Airway epithelial cell (primary cell): ENCODE data around the gene ENTPD1. TPM values are rescaled to one million over a fixed set of nuclear protein-coding genes. Genes with fewer than 3 reads are reported as not detected.

Experiments used
- total RNA-seq: library from RNA; depleted of rRNA; stranded (reverse); fragments of >200 nt; gene quantifications from 2 replicates; pipeline ENCODE4 v1.2.3, GENCODE V29; 2015

ENTPD1 gene, protein sequence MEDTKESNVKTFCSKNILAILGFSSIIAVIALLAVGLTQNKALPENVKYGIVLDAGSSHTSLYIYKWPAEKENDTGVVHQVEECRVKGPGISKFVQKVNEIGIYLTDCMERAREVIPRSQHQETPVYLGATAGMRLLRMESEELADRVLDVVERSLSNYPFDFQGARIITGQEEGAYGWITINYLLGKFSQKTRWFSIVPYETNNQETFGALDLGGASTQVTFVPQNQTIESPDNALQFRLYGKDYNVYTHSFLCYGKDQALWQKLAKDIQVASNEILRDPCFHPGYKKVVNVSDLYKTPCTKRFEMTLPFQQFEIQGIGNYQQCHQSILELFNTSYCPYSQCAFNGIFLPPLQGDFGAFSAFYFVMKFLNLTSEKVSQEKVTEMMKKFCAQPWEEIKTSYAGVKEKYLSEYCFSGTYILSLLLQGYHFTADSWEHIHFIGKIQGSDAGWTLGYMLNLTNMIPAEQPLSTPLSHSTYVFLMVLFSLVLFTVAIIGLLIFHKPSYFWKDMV
- not detected in 2 replicates for total RNA-seq

DNA sequence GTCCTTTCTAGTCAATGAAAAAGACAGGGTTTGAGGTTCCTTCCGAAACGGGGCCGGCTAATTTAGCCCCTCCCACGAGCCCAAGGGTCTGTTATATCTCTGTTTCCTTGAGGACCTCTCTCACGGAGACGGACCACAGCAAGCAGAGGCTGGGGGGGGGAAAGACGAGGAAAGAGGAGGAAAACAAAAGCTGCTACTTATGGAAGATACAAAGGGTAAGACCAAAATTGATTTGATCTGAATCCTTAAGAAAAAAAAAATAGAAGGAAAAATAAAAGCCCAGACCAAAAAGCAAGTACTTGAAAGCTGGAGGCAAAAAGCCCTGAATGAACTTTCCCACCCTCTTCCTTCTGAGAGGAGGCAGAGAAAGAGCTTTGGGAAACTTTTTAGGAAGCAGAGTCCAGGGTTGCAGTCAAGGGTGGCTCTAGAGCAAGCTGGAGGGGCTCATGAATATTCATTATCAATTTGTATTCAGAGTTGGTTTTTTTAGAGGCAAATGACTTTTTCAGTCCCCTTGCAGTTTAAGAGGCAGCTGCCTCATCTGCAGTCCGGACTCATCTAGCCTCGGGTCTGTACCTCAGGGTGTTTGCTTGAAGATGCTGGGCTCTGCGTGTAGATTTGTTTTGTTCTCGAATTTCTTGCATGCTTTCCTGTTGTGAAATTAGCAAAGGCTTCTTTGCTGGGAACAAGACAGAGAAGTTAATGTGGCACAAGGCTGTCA lies at the start of gene ENTPD1:
TSS of gene ENTPD1 (plus strand) at position 123 of the 721 bp plus-strand sequence. CDS start at position 200, 77 bp downstream.

DNA sequence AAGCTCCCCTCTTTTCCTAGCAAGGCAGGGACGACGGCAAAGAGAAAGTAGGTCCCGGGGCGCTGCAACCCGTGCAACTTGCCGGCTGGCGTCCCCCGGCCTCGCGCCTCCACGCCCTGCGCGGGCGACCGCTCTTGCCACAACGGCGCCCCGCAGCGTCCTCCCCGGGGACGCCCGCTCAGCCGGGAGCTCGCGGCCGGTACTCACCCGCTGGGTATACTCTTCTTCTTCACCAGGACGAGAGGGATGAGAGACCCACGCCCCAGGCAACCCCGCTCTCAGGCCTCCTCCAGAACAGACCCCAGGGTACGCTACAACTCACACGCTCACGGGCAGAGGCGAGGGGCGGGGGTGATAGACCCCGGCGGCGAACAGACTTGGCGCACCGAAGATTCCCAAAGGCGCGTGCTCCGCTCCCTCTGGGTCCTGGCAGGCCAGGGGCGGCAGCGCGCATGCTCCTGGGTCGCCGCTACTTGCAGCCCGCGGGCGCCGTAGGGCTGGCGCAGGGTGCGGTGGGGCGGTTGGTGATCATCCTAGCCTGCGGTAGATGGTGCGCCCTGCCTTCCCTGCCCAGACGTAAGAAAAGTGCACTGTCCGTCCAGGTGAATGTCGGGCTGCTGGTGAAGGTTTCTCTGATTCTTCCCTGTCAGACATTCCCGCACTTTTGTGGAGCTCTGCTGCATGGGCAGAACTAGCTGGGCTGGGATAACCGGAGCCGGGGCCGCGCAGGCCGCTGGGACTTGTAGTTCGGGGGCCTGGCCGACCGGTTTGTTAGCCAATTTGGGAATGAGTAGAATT lies 151.7 kb downstream of the ENTPD1 start, which contains the start of gene CC2D2B:
TSS of gene CC2D2B (plus strand) at position 520 of the 798 bp plus-strand sequence. CDS start 3,349 bp downstream, outside the sequence.

Other genes starting within 250 kb of the ENTPD1 start
- gene SORBS1, start 194.8 kb upstream of the ENTPD1 start, total RNA-seq = 0.07 and 0.09 TPM in 2 replicates
- 76.0 and 83.9 TPM in 2 replicates for gene ALDH18A1, start 99.5 kb upstream of the ENTPD1 start, total RNA-seq
- 26.9 and 34.4 TPM in 2 replicates for gene TCTN3, start 62.2 kb upstream of the ENTPD1 start, total RNA-seq
- gene CC2D2B, start 151.8 kb downstream of the ENTPD1 start, total RNA-seq = 0.14 TPM in 1 of 2 replicates, not detected in the other